H54 (cell line): ENCODE measurements around the gene PLD1.
"Not testable (repeated sequence)": the region's sequence is repeated elsewhere in the genome, so short reads cannot be mapped to it uniquely, and the experiment has no call there.

Experiments used
- DNase-seq: peaks from one replicate; pipeline ENCODE4 v3.0.0; 2011; ENCODE audit warnings: low spot score, mixed read lengths; ENCODE audit not compliant: insufficient read length
- FAIRE-seq: peaks from 3 replicates; lab custom pipeline; 2011; peaks lifted over from hg19 to GRCh38; lab: Jason Lieb, UNC
- POLR2A ChIP-seq: IDR thresholded peaks from 2 replicates; pipeline ENCODE4 v1.6.1; 2011; ENCODE audit warnings: low read depth, mild to moderate bottlenecking, low read length

The PLD1 gene

DNA sequence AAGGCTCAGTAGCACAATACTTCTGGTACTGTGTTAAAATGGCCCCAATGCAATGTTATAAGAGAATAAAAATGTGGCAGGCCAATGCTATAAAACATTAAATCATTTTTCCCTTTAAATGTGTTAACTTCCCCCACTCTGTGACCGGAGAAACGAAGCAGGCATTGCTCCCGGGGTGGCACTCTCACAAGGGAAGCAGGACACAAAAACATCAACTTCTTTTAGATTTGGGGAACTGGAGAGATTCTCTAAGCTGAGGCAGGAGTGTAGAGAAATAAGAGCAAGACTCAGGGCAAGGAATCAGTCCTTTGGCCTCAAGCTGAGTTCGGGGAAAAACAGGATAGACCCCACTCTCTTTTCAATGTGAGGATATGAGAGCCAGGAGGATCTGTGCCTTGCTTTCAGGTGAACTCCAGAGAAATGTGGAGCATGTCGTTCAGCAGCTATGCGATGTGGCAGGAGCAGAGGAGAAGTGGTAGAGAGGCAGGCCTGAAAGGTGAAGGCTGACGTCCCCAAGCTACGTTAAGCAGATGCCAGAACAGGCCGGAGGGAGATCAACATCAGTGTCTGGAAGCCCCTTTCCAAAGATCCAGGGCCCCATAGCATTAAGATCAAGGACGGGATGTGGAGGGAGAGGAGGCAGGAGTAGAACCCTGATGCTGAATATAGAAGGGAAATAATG lies 160.2 kb downstream of the PLD1 start:
- DNase-seq (no peak), FAIRE-seq (no peak)
- TF ChIP-seq POLR2A, result no peak

DNA sequence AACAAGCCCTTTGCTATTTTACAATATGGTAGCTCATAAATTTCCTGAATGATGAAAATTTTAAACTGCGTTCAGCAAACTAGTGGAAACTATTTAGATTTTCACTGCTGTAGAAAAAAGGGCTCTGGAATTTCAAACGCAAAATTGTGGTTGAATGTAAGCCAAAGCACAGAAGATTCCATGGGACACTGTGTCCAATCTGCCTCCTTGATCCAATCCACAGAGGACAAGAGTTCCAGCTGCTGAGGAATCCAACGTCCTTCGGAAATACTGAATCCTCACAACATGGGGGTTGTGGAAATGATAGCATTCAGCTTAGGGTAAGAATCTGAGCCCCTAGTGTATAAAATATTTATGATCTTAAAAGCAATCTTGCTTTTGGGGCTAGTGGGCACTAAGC lies 161.0 kb downstream of the PLD1 start:
- DNase-seq, result no peak
- FAIRE-seq, result no peak
- TF ChIP-seq POLR2A, result no peak

DNA sequence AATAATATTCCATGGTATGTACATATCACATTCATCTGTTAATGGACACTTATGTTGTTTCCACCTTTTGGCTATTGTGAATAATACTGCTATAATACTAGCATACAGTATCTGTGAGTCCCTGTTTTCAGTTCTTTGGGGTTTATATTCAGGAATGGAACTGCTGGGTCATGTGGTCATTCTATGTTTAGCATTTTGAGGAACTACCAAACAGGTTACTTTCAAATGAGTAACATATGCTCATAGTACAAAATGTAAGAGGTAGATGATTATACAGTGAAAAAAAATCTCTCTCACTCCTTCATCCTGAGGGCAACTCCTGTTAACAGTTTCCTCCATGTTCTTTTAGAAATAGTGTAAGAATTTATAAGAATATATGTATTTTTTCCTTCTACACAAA lies 162.2 kb downstream of the PLD1 start:
- FAIRE-seq (no peak), DNase-seq (no peak)
- no peak for TF ChIP-seq POLR2A

DNA sequence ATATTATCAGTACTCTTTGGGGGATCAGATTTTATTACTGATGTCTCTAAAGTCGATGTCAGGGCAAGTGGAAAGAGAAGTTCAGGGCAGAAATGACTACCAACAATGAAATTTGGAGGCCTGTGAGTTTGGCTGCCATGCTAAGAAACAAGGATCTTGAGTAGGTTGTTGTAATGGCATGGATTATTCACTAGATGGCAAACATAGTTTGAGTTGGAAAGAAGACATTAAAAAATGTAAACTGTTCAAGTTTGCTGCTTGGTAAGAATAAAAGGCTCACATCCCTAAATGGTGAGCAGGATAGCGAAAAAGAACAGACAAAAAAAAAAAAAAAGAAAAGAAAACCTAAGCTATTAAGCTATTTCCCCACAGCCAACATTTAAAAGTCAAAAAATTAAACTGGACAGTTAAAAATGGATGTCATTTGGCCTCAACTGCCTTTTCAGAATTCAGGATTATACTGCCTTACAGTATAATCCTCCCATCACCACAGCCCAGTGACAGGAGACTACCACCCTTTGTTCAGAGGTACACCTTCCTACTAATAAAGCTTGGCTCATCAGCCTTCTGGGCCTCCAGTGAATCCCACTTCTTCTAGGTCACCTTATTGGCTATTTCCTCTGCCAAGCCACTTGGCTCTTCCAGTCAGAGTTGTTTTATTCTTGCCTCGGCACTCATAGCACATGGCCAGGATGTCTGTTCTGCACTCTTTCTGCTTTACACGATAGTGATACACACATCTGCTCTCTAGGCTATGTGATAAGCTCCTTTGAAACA lies 163.7 kb downstream of the PLD1 start:
- no peak for TF ChIP-seq POLR2A
- no peak for DNase-seq
- FAIRE-seq, result peak; percentile 85

DNA sequence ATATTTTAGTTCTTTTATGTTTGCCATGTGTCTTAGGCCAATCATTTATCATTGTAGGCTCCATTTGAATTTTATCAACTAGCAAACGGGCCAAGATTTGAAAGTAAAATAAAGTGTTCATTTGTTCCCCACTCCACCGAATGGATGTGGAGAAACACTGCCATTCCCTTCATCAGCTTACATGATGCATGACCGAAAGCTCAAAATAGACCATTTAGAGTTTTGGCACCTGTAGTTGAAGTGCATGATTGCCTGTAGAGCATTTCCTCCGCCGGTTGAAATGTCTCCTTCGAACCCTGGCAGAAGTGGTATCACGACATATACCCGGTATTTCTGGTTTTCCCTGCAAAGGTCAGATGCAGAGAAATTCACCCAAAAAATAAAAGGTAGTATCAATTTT lies 165.6 kb downstream of the PLD1 start:
- no peak for TF ChIP-seq POLR2A
- DNase-seq (no peak), FAIRE-seq (no peak)

DNA sequence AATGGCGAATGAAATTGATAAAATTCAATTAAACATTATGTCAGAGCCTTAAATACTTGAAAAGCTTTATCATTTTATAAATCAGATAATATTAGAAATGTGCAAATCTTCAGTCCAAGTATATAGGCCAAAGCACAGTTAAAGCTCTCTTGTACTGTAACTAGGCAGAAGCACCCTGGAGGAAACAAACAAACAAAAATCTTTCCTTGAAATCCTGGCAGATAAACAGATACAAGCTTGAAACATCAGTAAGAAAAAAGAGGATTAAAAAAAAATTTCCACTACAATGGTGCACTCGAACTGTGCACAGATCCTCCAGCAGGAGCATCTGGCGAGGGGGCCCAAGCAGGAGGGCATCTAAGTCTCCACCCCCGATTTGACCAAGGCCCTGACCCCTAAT lies 166.6 kb downstream of the PLD1 start:
- DNase-seq, result no peak
- no peak for FAIRE-seq
- TF ChIP-seq POLR2A, result no peak

DNA sequence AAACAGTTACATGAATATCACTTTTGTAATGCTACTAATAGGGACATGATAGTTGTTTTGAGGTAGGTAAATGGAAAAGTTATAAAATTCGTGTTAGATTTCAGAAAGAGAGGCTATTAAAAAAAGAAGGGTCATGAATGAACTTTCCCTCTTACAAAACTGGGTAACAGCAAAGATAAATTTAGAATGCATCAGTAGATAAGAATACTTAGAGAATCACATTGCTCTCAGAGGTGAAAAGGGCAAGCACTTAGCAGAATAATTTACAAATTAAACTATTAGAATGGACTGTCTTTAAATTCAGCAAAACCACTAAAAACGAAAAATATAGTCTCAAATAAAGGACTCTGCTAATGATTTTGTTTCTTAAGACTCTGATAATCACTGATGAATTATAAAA lies 167.2 kb downstream of the PLD1 start:
- no peak for FAIRE-seq
- TF ChIP-seq POLR2A, result no peak
- no peak for DNase-seq

DNA sequence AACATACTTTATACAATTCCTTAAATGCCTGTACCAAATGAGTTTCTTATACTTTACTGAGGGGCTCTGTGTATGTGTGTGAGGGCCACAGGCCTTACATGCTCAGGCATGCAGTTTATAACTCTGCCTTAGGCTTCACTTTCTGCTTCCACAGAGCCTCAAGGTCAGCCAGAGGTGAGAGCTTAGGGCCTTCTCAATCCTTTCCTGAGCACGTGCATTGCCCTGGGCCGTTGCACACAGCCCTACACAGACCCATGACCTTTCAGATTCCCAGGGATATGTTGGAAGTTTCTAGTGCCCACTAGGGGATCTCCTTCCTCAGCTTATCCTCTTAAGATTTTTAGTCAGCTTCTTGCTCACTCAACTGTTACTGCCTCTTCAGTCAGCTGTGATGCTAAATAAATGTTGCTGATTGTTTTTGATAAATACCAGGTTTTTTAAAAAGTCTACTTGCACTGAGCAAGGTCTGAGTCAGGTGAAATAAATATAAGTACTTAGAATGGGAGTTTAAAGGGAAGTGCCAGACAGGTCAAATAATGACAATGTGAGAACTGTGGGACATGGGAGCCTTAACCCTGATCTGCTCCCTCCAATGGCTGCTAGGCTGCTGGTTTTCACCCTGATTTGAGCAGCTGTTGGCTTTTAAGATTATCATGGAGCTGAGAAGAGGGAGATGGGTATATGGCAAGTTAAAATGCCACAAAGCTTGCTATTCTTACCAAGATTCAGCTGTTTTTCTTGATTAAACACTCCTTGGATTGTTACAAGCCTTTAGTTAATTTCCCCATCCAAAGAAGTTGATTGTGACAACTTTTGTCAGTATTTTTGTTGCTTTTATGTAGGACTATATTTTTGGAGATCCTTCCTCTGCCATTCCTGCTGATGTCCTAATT lies 169.5 kb downstream of the PLD1 start:
- no peak for TF ChIP-seq POLR2A
- FAIRE-seq (peak; percentile 43), DNase-seq (no peak)

DNA sequence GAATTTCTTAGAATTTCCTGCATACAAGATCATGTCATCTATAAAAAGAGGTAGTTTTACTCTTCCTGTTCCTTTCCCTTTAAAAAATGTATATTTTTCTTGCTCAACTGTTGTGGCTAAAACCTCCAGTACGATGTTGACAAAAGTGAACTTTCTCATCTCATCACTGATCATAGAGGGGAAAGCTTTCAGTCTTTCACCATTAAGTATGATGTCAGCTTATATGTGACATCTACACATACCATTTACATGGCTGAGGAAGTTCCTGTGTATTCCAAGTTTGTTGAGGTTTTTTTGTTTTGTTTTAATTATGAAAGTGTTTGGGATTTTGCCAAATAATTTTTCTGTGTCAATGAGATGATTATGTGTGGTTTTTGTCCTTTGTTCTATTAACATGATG lies 173.6 kb downstream of the PLD1 start:
- DNase-seq, result no peak
- TF ChIP-seq POLR2A, result no peak
- no peak for FAIRE-seq

DNA sequence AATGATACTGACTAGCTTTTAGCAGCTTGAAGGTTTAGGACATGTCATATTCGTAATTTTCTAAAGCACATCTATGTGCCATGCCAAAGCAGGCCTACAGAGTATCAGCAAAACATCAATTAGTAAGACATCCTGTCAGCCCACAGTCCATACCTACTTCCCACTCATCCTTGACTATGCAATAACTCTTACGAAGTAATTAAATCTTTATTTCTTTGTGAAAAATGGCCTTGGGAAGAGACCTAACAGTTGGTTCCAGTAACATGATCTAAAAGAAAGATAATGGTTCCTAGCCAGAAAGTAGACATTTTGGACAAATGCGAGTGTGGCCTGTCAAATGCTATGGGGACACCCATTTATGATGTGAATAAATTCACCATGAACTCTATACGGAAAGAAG lies 177.5 kb downstream of the PLD1 start:
- no peak for FAIRE-seq
- no peak for TF ChIP-seq POLR2A
- no peak for DNase-seq

DNA sequence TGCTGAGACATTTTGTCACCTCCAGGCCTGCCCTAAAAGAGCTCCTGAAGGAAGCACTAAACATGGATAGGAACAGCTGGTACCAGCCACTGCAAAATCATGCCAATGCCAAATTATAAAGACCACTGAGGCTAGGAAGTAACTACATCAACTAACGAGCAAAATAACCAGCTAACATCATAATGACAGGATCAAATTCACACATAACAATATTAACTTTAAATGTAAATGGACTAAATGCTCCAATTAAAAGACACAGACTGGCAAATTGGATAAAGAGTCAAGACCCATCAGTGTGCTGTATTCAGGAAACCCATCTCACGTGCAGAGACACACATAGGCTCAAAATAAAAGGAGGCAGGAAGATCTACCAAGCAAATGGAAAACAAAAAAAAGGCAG lies 183.5 kb downstream of the PLD1 start:
- not testable (repeated sequence) for FAIRE-seq, DNase-seq

DNA sequence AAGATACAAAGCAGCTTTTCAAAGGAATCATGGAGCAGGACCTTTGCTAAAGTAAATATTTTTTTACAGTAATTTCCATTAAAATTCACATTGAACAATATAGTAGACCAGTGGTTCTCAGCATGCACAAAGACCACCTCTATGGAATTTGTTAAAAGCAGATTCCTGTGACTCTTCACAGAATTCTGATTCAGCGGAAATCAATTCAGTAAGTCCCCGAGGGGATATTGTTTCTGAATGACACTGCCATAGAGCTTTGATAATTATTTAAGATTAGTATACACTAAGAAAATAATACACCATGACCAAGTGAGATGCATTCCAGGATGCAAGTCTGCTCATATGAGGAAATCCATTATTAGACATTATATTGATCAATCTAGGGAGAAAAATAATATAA lies 188.2 kb downstream of the PLD1 start:
- no peak for FAIRE-seq
- TF ChIP-seq POLR2A, result no peak
- no peak for DNase-seq

DNA sequence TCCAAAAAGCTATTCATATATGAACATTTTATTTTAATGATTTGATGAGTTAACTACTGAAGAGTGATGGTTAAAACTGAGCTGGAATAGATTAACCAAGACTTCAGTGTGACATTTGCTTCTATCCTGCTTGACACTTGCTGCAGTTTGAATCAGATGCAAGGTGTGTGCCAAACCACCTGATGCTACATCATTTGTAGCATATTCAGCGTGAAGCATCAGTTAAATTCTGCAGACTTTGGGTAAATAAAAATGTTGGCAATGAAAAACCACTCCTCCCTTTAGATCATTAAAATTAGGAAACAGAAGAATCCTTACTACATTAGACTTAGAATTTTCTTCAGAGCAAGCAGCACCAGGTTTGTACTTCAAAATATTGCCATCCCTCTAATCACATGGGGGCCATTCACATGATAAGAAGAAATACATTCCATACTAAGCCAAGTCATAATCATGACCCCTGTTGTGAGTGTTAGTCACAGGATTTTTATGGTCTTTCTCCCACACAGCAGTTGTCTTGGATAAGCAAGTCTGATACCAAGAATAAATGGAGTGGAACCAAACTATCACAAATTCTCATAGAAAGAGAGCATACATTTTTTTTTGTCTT lies 189.4 kb downstream of the PLD1 start:
- FAIRE-seq (peak; percentile 94), DNase-seq (peak; percentile 11)
- no peak for TF ChIP-seq POLR2A

DNA sequence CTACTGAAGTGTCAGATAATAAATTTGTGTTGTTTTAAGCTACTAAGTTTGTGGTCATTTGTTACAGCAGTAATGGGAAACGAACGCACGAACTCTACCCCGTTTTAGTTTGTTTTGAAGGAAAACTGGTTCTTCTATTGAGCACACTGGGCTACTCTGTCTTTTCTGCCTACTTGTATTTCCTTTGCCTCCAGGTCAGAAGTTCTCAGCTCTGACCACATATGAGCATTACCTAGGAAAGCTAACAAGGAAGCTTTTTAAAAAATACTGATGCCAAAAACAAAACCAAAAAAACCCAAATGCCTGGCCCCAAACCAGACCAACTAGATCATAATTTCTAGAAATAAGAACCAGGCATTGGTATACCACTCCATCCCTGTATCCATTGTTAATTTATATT lies 193.5 kb downstream of the PLD1 start:
- FAIRE-seq, result no peak
- no peak for DNase-seq
- no peak for TF ChIP-seq POLR2A
